Nephron progenitor cell (in vitro differentiated cells): Measurements from ENCODE around the gene FCER2.

Experiments
- DNase-seq: peaks from one replicate; pipeline ENCODE4 v3.0.0; 2021
- H3K27ac Mint-ChIP-seq: 2 replicates; pipeline ENCODE4 v1.8.0; 2021; ENCODE audit warnings: mild to moderate bottlenecking, moderate library complexity, mixed read lengths
- H3K27me3 Mint-ChIP-seq: 2 replicates; pipeline ENCODE4 v1.8.0; 2021; ENCODE audit warnings: mild to moderate bottlenecking, low read depth, mixed read lengths; ENCODE audit not compliant: poor library complexity
- H3K36me3 Mint-ChIP-seq: 2 replicates; pipeline ENCODE4 v1.8.0; 2021; ENCODE audit warnings: low read depth, mixed read lengths
- H3K4me1 Mint-ChIP-seq: 2 replicates; pipeline ENCODE4 v1.8.0; 2021; ENCODE audit warnings: mixed read lengths
- H3K4me3 Mint-ChIP-seq: 2 replicates; pipeline ENCODE4 v1.8.0; 2021; ENCODE audit warnings: mild to moderate bottlenecking, moderate library complexity, mixed read lengths
- H3K9me3 Mint-ChIP-seq: 2 replicates; pipeline ENCODE4 v1.8.0; 2021; ENCODE audit warnings: mild to moderate bottlenecking, moderate library complexity, mixed read lengths
- TF ChIP-seq, protein P1 (sequence below): fragments of 200-600 bp; sonication (generic); IDR thresholded peaks from 2 replicates; pipeline ENCODE4 v1.5.0; 2021; ENCODE audit warnings: antibody characterized with exemption

The FCER2 gene

DNA sequence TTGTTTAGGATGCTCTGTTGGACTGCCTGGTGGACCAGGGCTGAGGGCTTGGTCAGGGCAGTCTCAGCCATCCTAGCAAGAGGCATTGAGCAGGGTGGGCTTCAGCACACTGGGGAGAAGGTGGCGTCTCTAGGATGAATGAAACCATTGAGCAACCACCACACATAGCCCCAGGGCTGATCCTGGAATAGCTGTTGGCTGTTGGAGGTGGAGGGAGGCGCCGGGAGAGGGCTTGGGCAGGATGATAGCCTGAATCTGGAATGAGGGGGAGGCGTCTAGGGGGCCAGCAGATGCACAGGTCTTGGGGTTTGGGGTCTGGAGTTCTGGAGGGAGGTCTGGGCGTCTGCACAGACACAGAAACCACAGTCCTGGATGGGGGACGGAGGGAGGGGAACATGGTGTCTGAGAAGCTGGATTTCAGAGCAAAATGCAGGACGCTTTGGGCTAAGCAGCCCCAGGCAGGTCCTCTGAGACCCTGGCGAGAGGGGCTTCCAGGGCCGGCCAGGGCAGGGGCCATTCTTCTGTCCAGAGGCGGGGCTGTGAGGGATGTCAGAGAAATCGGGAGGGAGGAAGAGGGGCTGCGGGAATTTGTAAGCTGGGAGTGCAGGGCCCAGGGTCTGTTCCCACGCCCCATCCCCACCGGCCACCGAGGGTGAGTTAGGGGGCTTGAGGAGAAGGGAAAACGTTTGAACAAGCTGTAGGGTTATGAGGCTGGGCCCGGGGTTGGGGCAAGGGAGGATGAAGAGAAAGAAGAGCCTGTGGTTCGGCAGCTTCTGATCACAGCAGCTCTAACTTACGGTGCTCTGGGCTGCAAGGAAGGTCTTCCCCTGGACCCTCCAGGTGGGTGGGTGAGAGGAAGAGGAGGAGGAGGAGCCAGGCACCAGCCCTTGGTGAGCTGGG lies 16.1 kb downstream of the FCER2 start:
- DNase-seq: no peak
- no peaks in the 10 kb centered on the region for H3K27me3 Mint-ChIP-seq

DNA sequence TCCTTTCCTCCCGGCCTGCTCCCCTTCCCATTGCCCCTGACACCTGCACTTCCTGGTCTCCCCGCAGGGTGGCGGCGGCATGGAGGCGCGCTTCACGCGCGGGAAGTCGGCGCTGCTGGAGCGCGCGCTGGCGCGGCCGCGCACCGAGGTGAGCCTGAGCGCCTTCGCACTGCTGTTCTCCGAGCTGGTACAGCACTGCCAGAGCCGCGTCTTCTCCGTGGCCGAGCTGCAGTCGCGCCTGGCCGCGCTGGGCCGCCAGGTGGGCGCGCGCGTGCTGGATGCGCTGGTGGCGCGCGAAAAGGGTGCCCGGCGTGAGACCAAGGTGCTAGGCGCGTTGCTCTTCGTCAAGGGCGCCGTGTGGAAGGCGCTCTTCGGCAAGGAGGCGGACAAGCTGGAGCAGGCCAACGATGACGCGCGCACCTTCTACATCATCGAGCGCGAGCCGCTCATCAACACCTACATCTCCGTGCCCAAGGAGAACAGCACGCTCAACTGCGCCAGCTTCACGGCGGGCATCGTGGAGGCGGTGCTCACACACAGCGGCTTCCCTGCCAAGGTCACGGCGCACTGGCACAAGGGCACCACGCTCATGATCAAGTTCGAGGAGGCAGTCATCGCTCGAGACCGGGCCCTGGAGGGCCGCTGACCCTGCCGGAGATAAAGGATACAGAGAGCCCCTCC lies 19.6 kb downstream of the FCER2 start:
- TF ChIP-seq, protein P1, sequence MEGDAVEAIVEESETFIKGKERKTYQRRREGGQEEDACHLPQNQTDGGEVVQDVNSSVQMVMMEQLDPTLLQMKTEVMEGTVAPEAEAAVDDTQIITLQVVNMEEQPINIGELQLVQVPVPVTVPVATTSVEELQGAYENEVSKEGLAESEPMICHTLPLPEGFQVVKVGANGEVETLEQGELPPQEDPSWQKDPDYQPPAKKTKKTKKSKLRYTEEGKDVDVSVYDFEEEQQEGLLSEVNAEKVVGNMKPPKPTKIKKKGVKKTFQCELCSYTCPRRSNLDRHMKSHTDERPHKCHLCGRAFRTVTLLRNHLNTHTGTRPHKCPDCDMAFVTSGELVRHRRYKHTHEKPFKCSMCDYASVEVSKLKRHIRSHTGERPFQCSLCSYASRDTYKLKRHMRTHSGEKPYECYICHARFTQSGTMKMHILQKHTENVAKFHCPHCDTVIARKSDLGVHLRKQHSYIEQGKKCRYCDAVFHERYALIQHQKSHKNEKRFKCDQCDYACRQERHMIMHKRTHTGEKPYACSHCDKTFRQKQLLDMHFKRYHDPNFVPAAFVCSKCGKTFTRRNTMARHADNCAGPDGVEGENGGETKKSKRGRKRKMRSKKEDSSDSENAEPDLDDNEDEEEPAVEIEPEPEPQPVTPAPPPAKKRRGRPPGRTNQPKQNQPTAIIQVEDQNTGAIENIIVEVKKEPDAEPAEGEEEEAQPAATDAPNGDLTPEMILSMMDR: no peak
- Mint-ChIP-seq H3K36me3 (peaks cover 29% of the 10 kb centered on the region), H3K4me3 (peak overlapping the region; percentile 89), H3K27me3 (peaks cover 23% of the 10 kb centered on the region), H3K9me3 (no peaks in the 10 kb centered on the region), H3K27ac (no peak overlapping the region), H3K4me1 (peaks cover 37% of the 10 kb centered on the region)
- DNase-seq: no peak

More for the DNA sequence above, 16.1 kb downstream of the FCER2 start:
- Mint-ChIP-seq H3K9me3 (no peaks in the 10 kb centered on the region), H3K27ac (peak overlapping the region; percentile 89), H3K4me3 (no peak overlapping the region), H3K4me1 (peaks cover 15% of the 10 kb centered on the region), H3K36me3 (peaks cover 29% of the 10 kb centered on the region)
- TF ChIP-seq, protein P1: no peak

DNA sequence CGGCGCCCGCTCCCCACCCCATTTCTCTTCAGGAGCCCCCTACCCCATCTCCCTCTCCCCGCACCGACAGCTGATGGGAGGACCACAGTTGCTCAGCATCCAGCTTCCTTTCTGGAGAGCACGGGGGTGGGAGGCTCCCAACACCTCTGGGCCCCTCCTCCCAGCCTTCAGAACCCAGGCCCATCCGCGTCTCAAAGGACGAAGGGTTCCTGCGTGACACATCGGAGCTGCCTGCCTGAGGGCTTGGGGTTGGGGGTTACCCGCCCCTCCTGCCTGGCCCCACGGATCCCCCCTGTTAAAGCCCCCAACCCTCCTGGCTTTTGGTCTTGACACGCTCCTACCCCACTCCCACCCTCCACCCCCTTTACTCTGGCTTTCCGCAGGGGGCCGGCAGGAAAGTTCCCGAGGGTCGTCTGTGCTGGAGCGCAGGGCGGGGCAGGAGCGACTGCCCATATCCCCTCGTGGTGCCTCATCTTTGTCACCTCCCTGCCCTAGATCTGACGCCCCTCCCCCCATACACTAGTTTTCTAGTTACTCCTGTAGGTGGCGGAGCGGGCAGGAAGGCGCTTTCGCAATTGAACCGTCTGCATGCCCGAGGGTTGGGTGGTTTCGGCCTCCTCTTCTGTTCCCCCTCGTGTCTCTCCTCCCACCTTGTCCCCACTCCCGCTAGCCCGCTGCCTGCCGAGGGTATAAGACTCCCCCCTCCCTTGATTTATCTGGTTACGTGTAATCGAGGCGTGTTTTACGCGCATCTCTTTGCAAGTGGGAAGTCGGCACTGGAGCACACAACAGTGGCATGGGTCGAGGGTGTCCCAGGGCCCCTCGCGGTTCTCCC lies 20.4 kb downstream of the FCER2 start:
- TF ChIP-seq, protein P1: peak; percentile 16
- DNase-seq: peak; percentile 75
- H3K27ac Mint-ChIP-seq: no peak overlapping the region
- peaks cover 29% of the 10 kb centered on the region for H3K36me3 Mint-ChIP-seq
- H3K9me3 Mint-ChIP-seq: no peaks in the 10 kb centered on the region
- H3K27me3 Mint-ChIP-seq: peaks cover 30% of the 10 kb centered on the region
- peaks cover 41% of the 10 kb centered on the region for H3K4me1 Mint-ChIP-seq
- H3K4me3 Mint-ChIP-seq: peak overlapping the region; percentile 89

DNA sequence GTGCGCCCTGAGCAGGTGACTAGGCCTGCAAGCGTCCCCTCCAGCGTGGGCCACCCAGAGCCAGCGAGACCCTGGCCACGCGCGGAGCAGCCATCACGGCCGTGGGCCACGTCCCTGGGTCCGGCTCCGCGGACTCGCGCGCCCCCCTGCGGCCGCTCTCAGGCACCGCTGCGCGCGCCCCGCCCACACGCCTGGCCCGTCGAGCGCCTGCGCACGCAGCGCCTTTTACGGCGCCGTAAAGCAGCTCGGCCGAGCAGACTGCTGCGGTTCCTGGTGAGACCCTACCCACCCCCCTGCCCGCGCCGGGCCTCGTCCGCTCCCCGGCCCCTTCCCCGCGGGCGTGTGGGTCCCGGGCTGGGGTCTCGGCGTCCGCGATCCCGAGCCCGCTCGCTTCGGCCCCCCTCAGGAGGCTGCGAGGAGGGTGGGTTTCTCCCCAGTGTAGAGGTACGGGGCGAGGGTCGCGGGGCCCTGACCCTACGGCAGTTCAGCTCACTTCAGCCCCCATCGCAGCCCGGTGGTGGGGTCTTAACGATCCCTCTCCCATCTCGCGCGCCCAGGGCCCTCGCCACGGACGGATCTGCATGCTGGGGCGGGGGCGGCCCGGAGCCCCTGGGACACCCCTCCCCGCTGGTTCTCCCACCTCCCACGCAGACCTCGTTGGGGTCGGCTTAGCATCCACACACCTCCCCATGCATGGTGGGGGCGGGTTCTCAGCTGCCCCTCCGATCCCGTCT lies 21.2 kb downstream of the FCER2 start, which contains the start of gene TRAPPC5:
TSS of gene TRAPPC5 (plus strand) at position 228 of the 734 bp plus-strand sequence. CDS start 1,421 bp downstream, outside the sequence.
- peak; percentile 92 for DNase-seq
- H3K27ac Mint-ChIP-seq: no peak within 1 kb of the TSS
- H3K4me1 Mint-ChIP-seq: peaks cover 39% of the 10 kb centered on the region
- H3K36me3 Mint-ChIP-seq: peaks cover 25% of the 10 kb centered on the region
- H3K9me3 Mint-ChIP-seq: no peaks in the 10 kb centered on the region
- TF ChIP-seq, protein P1: peak; percentile 78
- H3K4me3 Mint-ChIP-seq: peak within 1 kb of the TSS; percentile 89
- H3K27me3 Mint-ChIP-seq: peaks cover 38% of the 10 kb centered on the region
